Stomach (tissue), 9 donors: ENCODE results near the gene BDKRB1. TPM values are rescaled to one million over a fixed set of nuclear protein-coding genes. Genes with fewer than 3 reads are reported as not detected.
A peak's percentile ranks its signal among the peaks of the same experiment; 100 is the strongest.

Experiments
- DNase-seq, 2 donors: peaks; one replicate each; pipeline versions ENCODE4 v3.0.0 to v3.0.0-alpha.2; 2013 to 2019
- H3K27ac ChIP-seq, 5 donors: fragments of 200-600 bp in 4 of 5; sonication (generic) in 4 of 5; one replicate each; pipeline ENCODE4 v1.5.1; 2013 to 2019; ENCODE audit warnings: mild to moderate bottlenecking in 1 of 5, moderate library complexity in 1 of 5
- H3K27me3 ChIP-seq, 3 donors: fragments of 200-600 bp; sonication (generic); one replicate each; pipeline ENCODE4 v1.5.1; 2017 to 2019; ENCODE audit warnings: mixed run types in 1 of 3
- H3K36me3 ChIP-seq, 4 donors: fragments of 200-600 bp; sonication (generic); 1 replicate in 3 of 4; 2 replicates in 1 of 4; pipeline ENCODE4 v1.5.1; 2016 to 2019
- H3K4me1 ChIP-seq, 4 donors: fragments of 200-600 bp; sonication (generic); one replicate each; pipeline ENCODE4 v1.5.1; 2016 to 2019
- H3K4me3 ChIP-seq, 4 donors: fragments of 200-600 bp; sonication (generic) in 3 of 4; one replicate each; pipeline ENCODE4 v1.5.1; 2016 to 2019; ENCODE audit warnings: mild to moderate bottlenecking in 1 of 4
- H3K9me3 ChIP-seq, 4 donors: fragments of 200-600 bp; sonication (generic); one replicate each; pipeline ENCODE4 v1.5.1; 2016 to 2019
- EP300 ChIP-seq: sonication (generic); formaldehyde crosslinking; IDR thresholded peaks from one replicate; pipeline ENCODE4 v1.6.1; 2017; ENCODE audit warnings: antibody characterized with exemption
- POLR2A ChIP-seq, 4 donors: fragments of 450-650 bp; IDR thresholded peaks; one replicate each; pipeline ENCODE4 v1.6.1; 2016; ENCODE audit warnings: antibody characterized with exemption in 4 of 4, control low read depth in 2 of 4, mild to moderate bottlenecking in 1 of 4, moderate library complexity in 1 of 4
- POLR2AphosphoS5 ChIP-seq, 3 donors: sonication (generic); formaldehyde crosslinking; IDR thresholded peaks; one replicate each; pipeline ENCODE4 v1.6.1; 2016; ENCODE audit warnings: antibody characterized with exemption in 3 of 3
- WGBS, 5 donors: extraction: QIAGEN DNeasy Blood & Tissue Kit in 3 of 5; methylation state at CpG; one replicate each; pipeline versions ENCODE4 v1.1.5 to v1.1.7; 2013 to 2018; 5-methylcytosine and 5-hydroxymethylcytosine counted together
- intact Hi-C: fragments of 100-400 bp; cut with DNase I; formaldehyde crosslinking; loops from one replicate; pipeline ENCODE4 v1.15.1; 2023; ENCODE audit warnings: low total_unique reads
- polyA plus RNA-seq, 3 donors: library from polyadenylated mRNA; stranded (reverse); fragments of 200-250 nt; gene quantifications; one replicate each; pipeline ENCODE4 v1.2.3, GENCODE V29; 2013
- small RNA-seq, 4 donors: library from RNA; depleted of rRNA; stranded (forward); fragments of <200 nt; gene quantifications; one replicate each; pipeline ENCODE3, GENCODE V24; 2016
- total RNA-seq, 5 donors: library from RNA; depleted of rRNA; stranded (reverse); fragments of >200 nt; gene quantifications; one replicate each; pipeline versions ENCODE4 v1.1.0 to v1.2.3, GENCODE V29; 2014 to 2016
- TF ChIP-seq, protein P1 (sequence below), 7 experiments: fragments of 450-650 bp in 4 of 7; fragments of 200-600 bp in 3 of 7; sonication (generic) in 3 of 7; IDR thresholded peaks; one replicate each; pipeline ENCODE4 v1.5.1; 2016 to 2019; ENCODE audit warnings: antibody characterized with exemption in 7 of 7, control low read depth in 2 of 7, mild to moderate bottlenecking in 1 of 7
- donor health status: healthy with polysubstance abuse.
- donor health status: Bipolar disorder and iron deficiency.
- donor health status: healthy.

The BDKRB1 gene
- total and polyA plus RNA-seq, 8 donors, result 0.92 to 7.1 (median 4.2) TPM; not detected in 3

DNA sequence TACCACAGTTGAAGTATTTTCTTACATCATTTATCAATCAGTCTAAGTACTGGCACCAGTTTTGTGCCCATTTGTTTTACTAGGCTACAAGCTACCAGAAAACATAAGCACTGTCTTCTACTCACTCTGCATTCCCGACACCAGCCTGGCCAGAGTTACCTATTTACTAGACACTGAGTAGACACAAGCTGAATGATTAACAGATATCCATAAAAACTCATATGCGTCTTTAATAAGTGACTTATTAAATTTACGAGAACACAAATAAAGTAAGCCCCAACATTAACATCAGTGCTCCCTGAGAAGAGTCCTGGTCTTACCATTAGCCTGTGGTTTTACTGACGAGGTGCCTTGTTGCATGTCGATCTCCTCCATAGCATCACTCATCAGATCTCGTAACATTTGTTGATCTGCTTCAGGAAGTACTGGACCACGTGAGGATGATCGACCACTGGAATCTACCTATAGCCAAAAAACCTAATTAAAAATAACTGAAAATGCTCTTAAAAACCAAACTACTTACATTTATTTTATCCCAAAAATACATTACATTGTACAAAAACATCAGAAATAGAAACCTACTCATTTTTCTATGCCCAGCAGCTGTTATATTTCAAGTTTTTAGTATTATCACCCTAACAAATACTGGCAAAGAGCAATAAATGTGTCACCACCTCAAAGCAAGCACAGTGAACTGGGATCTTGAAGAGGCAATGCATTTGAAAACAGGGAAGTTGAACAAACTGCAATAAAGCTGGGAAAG, 53.3 kb downstream of the BDKRB1 start:
- WGBS, 5 donors, result 79 to 89% (median 85%) methylated on average over 8 of the region's 8 CpGs
- Histone ChIP-seq H3K27ac (no peak overlapping the region), H3K36me3 (peaks cover 25 to 96% (median 94%) of the 10 kb centered on the region in 4 donors), H3K9me3 (no peaks in the 10 kb centered on the region), H3K4me3 (no peak overlapping the region), H3K4me1 (no peaks in the 10 kb centered on the region), H3K27me3 (no peaks in the 10 kb centered on the region)
- intact Hi-C loops, result no loop called here
- TF ChIP-seq EP300 (no peak), POLR2A (IDR thresholded peaks at IDR 0.05) (no peak), POLR2AphosphoS5 (IDR thresholded peaks at IDR 0.05) (no peak)
- TF ChIP-seq, protein P1, sequence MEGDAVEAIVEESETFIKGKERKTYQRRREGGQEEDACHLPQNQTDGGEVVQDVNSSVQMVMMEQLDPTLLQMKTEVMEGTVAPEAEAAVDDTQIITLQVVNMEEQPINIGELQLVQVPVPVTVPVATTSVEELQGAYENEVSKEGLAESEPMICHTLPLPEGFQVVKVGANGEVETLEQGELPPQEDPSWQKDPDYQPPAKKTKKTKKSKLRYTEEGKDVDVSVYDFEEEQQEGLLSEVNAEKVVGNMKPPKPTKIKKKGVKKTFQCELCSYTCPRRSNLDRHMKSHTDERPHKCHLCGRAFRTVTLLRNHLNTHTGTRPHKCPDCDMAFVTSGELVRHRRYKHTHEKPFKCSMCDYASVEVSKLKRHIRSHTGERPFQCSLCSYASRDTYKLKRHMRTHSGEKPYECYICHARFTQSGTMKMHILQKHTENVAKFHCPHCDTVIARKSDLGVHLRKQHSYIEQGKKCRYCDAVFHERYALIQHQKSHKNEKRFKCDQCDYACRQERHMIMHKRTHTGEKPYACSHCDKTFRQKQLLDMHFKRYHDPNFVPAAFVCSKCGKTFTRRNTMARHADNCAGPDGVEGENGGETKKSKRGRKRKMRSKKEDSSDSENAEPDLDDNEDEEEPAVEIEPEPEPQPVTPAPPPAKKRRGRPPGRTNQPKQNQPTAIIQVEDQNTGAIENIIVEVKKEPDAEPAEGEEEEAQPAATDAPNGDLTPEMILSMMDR (IDR thresholded peaks at IDR 0.05), result no peak
- DNase-seq, result peak in 1 of 2 donors; percentile 29

DNA sequence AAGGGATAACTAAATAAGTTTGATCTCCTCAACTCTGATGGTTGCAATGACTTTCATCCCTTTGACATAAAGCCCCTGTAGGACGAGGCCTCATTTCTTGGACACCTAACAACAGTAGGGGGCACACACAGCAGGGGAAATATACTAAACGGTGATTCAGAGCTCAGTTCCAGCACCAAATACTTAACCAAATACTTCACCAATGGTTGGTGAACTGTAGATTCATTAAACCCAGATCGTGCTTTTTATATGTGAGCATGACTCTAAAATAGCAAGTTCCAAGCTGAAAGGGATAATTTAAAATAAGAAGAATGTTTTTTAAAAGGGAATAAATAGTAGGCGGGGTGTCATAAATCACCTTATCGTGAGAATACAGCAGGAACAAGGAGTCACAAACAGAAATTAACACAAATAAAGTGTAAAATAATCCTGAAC, 53.9 kb downstream of the BDKRB1 start:
- no peak for TF ChIP-seq POLR2AphosphoS5 (IDR thresholded peaks at IDR 0.05)
- TF ChIP-seq, protein P1 (IDR thresholded peaks at IDR 0.05), result no peak
- intact Hi-C loops, result no loop called here
- peaks cover 29 to 96% (median 94%) of the 10 kb centered on the region in 4 donors for H3K36me3 ChIP-seq

DNA sequence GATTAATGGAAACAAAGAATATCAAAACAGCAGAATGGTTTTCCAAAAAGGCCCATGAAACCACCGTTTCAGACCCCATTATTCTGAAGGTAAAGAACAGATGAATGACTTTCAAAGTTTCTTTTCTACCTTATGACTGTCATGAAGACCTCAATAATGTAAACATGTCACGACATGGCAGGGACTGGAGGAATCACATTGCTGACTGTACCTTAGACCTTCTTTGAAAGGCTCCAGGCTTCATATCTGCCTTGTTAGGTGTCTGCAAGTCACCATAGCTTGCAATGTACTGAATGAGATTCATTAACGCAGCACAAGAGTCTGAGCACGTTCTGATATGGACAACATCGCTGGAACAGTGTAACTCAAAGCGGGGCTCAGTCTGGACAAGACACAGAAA, 54.9 kb downstream of the BDKRB1 start:
- intact Hi-C loops, result no loop called here

More for the DNA sequence above, 53.9 kb downstream of the BDKRB1 start:
- Histone ChIP-seq H3K4me1 (no peaks in the 10 kb centered on the region), H3K9me3 (no peaks in the 10 kb centered on the region), H3K4me3 (no peak overlapping the region), H3K27ac (no peak overlapping the region), H3K27me3 (no peaks in the 10 kb centered on the region)
- no peak for DNase-seq
- 66 to 84% (median 70%) methylated on average over 5 of the region's 5 CpGs for WGBS, 5 donors

More for the DNA sequence above, 54.9 kb downstream of the BDKRB1 start:
- DNase-seq, result no peak
- 88 to 93% (median 92%) methylated on average over 6 of the region's 6 CpGs for WGBS, 5 donors
- Histone ChIP-seq H3K4me1 (no peaks in the 10 kb centered on the region), H3K9me3 (no peaks in the 10 kb centered on the region), H3K36me3 (peaks cover 30 to 96% (median 94%) of the 10 kb centered on the region in 4 donors), H3K27me3 (no peaks in the 10 kb centered on the region), H3K27ac (no peak overlapping the region), H3K4me3 (no peak overlapping the region)
- TF ChIP-seq POLR2AphosphoS5 (IDR thresholded peaks at IDR 0.05) (no peak), POLR2A (IDR thresholded peaks at IDR 0.05) (no peak), EP300 (no peak)
- TF ChIP-seq, protein P1 (IDR thresholded peaks at IDR 0.05), result no peak

Small RNAs within 50 kb of the gene (small RNA-seq; reads per million reads assigned to genes)
- 0 reads per million in 4 donors for gene CKS1BP1

Other genes starting within 250 kb of the BDKRB1 start
- gene C14orf132, start 216.8 kb upstream of the BDKRB1 start, total RNA-seq, result 10 to 100 TPM in 4 of 5 donors, 1 to 10 TPM in 1; 7.5 to 22.8 (median 17.5) TPM
- gene C14orf132, start 216.8 kb upstream of the BDKRB1 start, polyA plus RNA-seq, result 10 to 100 TPM in 1 of 3 donors, 1 to 10 TPM in 2; 4.6 to 10.0 (median 6.5) TPM
- gene BDKRB2, start 51.4 kb upstream of the BDKRB1 start, total RNA-seq, result 10 to 100 TPM in 1 of 5 donors, 1 to 10 TPM in 3, not detected in 1; 5.3 to 14.2 (median 6.2) TPM
- 1 to 10 TPM; 3.5 to 6.1 (median 4.5) TPM for gene BDKRB2, start 51.4 kb upstream of the BDKRB1 start, polyA plus RNA-seq
- 10 to 100 TPM; 15.2 to 59.7 (median 37.4) TPM for gene ATG2B, start 107.1 kb downstream of the BDKRB1 start, total RNA-seq
- gene ATG2B, start 107.1 kb downstream of the BDKRB1 start, polyA plus RNA-seq, result 1 to 10 TPM; 1.9 to 3.5 (median 3.2) TPM
- gene GSKIP, start 107.3 kb downstream of the BDKRB1 start, total RNA-seq, result 10 to 100 TPM in 2 of 5 donors, 1 to 10 TPM in 3; 3.8 to 61.9 (median 7.1) TPM
- gene GSKIP, start 107.3 kb downstream of the BDKRB1 start, polyA plus RNA-seq, result 10 to 100 TPM; 10.8 to 93.9 (median 23.7) TPM
- 1 to 10 TPM in 3 of 5 donors, not detected in 2; 3.1 to 6.5 (median 3.8) TPM for gene AK7, start 135.9 kb downstream of the BDKRB1 start, total RNA-seq
- gene AK7, start 135.9 kb downstream of the BDKRB1 start, polyA plus RNA-seq, result 1 to 10 TPM; 1.2 to 2.1 (median 1.5) TPM
- 100 to 1,000 TPM in 4 of 5 donors, 10 to 100 TPM in 1; 85.2 to 317 (median 170) TPM for gene PAPOLA, start 246.2 kb downstream of the BDKRB1 start, total RNA-seq
- 100 to 1,000 TPM in 1 of 3 donors, 10 to 100 TPM in 2; 60.9 to 101 (median 65.2) TPM for gene PAPOLA, start 246.2 kb downstream of the BDKRB1 start, polyA plus RNA-seq